DMS79 treated with DMSO at 0.1 percent for 48 hours (cell line): ENCODE measurements around the gene UBE2D2.
"Not testable (repeated sequence)": the region's sequence is repeated elsewhere in the genome, so short reads cannot be mapped to it uniquely, and the experiment has no call there.

ENCODE experiments used
- DNase-seq: peaks from one replicate; lab custom pipeline; 2025; lab: John Stamatoyannopoulos, UW

UBE2D2 gene

DNA sequence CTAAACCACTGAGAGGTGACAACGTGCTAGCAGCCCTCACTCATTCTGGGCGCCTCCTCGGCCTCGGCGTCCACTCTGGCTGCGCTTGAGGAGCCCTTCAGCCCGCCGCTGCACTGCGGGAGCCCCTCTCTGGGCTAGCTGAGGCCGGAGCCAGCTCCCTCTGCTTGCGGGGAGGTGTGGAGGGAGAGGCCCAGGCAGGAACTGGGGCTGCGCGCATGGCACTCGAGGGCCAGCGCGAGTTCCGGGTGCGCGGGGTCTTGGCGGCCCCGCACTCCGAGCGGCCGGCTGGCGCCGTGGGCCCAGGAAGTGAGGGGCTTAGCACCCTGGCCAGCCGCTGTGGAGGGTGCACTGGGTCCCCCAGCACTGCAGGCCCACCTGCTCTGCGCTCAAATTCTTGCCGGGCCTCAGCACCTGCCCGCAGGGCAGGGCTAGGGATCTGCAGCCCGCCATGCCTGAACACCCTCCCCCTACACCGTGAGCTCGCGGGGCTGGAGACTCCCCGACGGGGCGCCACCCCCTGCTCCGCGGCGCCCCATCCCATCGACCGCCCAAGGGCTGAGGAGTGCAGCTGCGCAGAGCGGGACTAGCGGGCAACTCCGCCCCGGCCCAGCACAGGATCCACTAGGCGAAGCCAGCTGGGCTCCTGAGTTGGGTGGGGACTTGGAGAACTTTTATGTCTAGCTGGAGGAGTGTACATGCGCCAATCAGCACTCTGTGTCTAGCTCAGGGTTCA is 11.8 kb upstream of the UBE2D2 start:
- DNase-seq: no peak

DNA sequence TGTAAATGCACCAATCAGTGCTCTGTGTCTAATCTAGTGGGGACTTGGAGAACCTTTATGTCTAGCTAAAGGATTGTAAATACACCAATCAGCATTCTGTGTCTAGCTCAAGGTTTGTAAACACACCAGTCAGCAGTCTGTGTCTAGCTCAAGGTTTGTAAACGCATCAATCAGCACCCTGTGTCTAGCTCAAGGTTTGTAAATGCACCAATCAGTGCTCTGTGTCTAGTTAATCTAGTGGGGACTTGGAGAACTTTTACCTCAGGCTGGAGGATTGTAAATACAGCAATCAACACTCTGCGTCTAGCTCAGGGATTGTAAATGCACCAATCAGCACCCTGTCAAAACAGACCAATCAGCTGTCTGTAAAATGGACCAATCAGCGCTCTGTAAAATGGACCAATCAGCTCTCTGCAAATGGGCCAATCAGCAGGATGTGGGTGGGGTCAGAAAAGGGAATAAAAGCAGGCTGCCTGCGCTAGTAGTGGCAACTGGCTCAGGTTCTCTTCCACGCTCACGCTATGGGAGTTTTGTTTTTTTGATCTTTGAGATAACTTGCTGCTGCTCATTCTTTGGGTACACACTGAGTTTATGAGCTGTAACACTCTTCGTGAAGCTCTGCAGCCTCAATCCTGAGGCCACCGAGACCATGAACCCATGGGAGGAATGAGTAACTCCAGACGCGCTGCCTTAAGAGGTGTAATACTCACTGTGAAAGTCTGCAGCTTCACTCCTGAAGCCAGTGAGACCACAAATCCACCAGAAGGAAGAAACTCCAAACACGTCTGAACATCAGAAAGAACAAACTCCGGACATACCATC is 10.9 kb upstream of the UBE2D2 start:
- DNase-seq: not testable (repeated sequence)

DNA sequence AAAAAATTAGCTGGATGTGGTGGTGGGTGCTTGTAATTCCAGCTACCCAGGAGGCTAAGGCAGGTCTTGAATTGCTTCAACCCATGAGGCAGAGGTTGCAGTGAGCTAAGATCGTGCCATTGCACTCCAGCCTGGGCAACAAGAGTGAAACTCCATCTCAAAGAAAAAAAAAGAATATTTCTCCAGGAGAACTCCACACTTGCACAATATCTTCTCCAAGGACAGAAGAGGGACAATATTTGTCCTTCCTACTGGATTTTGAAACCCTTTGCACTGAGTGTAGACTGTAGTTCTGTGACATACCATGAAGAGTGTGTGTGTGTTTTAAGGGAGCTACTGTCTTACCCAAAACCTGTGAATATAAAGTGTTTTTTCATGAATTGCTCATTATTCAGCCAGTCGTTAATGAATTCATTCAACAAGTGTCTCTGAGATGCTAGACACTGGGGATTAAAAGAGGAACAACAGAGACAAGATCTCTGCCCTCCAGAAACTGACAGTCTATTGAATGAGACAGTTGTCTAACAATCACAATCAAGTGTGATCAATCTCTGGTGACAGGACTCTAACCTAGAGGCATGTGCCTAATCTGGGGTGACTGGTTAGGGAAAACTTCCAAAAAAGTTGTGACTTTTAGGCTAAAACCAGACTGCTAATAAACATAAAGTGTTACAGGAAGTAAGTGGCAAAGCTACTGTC is 9.8 kb upstream of the UBE2D2 start:
- no peak for DNase-seq

DNA sequence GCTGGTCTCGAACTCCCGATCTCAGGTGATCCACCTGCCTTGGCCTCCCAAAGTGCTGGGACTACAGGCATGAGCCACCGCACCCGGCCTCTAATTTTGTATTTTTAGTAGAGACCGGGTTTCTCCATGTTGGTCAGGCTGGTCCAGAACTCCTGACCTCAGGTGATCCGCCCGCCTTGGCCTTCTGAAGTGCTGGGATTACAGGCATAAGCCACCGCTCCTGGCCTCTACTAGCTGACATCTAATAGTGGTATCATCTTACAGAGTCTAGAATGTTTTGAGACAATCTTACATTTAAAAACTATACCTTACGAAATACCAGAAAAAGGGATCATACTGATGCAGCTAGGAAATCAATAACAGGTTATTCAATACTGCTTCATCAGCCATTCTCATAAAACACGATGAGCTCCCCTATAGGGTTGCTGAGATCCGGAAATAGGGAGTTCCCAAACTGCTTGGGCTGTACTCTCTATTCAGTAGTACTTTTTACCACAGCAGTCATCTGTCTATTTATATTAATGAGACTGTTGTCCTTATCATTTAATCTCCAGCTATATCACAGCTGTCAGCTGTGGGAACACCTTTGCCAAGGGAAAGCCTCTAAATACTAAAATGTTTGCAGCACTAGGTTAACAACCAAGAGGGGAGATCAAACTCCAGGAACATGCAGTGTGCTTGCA is 8.1 kb upstream of the UBE2D2 start:
- DNase-seq: no peak

DNA sequence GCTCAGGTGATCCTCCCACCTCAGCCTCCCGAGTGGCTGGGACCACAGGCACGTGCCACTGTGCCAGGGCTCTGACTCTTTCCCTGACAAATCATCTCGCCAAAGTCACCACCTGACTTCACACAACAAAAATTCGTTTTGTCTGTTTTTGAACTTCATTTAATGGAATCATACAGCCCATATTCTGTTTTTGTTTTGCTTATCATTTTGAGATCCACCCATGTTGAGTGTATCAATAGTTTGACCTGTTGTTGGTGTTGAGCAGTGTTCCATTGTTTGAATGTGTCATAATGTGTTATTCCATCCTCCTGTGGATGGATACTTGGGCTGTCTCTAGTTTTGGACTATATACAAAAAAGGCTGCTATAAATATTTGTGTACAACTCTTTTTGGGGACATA is 6.9 kb upstream of the UBE2D2 start:
- no peak for DNase-seq

DNA sequence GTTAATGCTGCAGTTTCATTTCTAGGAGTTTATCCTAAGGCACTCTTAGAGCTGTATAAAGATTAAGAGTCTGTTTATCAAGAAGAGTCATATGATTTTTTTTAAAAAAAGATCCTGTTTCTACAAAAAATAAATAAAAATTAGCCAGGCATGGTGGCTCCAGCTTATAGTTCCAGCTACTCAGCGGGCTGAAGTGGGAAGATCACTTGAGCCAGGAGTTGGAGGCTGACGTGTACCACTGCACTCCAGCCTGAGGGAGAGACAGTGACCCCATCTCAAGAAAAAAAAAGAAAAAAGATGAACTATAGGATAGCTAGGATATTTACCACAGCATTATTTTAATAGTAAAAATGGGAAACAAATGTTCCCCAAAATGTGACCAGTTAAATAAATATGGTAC is 3.3 kb upstream of the UBE2D2 start:
- DNase-seq: no peak

DNA sequence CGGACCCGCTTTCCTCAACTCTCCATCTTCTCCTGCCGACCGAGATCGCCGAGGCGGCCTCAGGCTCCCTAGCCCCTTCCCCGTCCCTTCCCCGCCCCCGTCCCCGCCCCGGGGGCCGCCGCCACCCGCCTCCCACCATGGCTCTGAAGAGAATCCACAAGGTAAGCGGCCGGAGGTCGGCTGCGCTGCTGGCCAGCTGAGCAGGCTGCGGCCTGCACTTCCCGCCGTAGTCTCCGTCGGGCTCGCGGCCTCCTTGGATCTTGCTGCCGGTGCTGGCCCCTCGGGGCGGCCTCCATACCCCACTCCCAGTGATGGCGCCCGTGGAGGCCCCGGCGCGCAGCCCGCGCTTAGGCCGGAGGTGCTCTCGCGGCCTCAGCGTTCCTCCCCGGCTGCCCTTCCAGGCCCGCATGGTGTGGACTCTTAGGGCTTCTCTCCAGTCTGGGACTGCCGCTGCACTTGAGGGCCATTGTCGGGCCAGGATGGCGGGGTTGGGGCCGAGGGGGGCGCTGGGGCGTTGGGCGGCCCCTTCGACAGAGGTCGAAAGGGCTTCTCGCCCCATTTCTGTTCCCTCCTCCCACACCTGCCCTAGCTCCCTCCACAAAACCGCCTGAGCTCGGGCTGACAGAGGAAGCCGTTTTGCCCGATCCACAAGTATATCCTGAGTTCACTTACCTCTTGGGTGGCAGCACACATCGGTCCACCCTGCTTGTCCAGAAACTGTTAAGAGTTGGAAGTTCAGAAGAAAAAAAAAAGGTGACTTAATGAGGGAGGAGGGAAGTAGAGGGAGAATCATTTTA is 714 bp downstream of the UBE2D2 start:
- DNase-seq: peak; percentile 5

DNA sequence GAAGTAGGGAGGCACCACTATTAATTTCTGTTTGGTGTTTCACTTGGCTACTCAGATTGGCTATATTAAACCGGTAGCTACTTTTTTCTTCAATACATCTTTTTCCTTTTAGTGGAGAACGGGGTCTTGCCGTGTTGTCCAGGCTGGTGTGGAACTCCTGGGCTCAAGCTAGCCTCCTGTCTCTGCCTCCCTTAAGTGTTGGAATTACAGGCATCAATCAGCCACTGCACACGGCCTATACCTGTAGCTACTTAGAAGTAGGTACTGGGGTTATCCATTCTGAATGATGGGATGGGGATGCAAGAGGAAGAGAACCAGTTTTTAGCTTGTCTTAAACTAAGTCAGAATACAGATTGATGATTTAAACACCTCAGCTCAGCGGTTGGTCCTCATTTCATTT is 1.7 kb downstream of the UBE2D2 start:
- no peak for DNase-seq

DNA sequence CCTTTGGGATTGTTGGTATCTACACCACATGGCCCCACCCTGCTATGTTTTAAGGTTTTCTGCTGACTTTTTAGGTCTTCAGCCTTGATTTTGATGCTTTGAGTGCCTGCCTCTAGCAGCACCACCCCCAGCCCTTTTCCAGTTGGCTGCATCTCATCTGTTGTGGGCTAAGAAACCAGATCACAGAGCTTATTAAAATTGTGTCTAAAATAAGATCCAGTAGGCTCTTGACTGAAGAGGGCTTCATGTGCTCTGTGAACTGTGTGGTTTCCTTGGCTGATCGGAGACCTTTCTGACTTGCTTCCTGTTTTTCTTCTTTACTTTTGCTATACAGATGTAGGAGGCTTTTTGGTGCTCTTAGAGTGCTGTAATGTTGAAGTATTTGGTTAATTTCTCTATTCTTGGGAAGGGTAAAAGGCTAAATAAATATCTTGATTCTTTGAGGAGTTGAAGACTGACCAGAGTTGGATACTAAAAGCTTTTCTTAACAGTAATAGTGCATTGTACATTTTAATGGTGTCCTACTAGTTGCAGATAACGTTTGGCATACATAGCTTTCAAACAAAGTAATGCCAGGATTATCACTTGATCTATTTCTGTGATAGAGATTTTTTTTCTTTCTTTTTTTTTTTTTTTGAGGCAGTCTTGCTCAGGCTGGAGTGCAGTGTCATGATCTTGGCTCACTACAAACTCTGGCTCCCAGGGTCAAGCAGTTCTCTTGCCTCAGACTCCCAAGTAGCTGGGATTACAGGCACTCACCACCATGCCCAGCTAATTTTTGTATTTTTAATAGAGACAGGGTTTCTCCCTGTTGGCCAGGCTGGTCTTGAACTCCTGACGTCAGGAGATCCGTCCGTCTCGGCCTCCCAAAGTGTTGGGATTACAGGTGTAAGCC is 4.5 kb downstream of the UBE2D2 start:
- DNase-seq: peak; percentile 49

DNA sequence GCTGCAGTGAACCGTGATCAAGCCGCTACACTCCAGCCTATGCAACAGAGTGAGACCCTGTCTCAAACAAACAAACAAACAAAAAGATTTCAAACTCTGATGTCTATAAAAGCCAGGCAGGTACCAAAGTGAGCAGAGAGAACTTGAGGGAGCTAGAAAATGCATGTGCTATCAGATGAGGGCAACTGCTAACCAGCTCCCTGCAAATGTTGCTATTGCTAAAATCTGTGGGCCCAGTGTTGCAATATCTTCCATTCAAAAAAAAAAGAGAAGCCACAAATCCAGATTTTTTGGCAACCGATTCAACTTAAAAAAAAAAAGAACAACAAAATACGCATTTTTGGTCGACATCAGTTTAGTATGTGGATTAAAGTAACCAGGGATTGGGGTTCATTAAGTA is 5.5 kb downstream of the UBE2D2 start:
- no peak for DNase-seq

DNA sequence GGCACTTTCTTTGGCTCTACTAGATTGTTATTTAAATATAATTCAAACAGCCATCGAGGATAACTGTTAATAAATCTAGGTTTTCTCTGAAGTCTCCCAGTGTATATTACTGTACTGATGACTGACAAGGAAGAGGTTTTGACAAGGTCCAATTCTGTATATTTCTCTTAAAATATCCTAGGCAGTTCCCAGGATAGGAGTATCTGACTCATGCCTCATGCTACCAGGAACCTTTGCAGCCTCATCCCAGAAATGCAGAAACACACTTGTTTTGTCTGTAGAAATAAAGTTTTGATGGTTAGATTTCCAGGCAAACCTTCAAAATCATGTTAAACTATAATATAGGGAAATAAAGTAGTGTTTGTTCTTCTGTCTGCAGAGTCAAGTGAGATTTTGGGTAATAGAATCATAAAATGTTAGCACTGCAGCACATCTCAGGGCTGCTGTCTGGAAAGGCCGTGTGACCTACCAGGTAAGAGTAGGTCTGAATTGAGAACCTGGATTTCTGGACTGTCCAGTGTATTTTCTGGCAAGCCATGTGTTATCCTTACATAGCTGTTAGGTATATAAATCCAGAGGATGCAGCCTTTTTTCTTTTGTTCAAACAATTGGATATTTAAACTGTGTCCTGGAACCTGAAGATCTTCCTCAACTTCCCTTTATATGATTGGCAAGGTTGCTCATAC is 8.3 kb downstream of the UBE2D2 start:
- DNase-seq: no peak

DNA sequence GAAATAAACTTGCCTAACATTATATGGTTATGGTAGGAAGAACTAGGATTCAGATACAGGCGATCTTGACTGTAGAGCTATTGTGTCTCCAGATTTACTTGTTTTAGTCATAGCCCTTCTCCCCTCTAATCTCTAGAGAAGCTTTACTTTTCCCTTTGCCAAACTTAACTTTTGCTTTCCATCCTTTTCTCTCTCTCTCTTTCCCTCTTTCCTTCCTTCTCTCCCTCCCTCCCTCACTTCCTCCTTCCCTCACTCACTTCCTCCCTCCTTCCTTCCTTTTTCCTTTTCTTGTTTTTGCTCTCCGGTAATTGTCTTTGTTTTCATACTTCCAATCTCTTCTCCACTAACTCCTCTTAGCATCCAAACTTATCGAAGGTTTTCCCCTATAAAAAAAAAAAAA is 10.4 kb downstream of the UBE2D2 start:
- DNase-seq: no peak

DNA sequence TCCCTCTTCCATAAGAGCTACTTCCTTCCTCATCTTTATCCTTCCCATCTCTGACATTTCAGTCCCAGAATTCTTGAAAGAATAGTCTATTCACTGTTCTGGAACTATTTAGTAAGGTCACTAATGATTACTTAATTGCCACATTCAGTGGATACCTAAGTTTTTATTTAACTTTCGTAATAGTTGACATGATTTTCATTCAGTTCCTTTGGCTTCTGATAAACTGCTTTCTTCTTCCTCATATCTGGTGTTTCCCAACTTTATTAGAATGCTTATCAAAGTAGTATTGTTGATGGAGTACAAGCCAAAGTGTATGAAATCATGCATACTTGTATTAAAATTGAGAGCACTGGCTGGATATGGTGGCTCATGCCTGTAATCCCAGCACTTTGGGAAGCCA is 10.8 kb downstream of the UBE2D2 start:
- DNase-seq: no peak

DNA sequence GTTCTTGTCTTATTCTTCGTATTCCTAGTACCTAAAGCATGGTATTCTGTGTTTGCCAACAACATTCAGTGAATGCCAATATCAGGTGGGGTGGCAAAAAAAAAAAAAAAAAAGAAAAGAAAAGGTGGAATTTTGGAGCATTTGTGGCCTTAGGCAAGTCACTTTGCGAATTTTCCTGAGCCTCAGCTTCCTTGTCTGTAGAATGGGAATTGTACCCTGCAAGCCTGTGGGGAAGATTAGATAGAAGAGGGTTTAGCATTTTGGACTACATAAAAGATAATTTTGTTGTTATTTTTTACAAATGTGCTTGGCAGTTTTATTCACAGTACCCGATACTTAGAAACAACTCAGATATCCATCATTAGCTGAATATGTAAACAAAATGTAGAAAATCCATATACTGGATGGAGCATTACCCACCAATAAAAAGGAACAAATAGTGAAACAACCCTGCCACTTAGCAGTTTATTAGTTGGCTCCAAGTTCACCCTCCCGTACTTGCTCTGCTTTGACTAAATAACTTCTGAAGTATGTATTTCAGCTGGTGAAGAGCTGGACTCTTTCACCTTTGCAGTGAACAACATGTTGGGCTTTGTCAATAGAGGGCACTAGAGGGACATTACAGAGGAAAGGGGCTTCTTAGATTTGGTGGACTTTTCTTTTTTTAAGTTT is 13.6 kb downstream of the UBE2D2 start:
- no peak for DNase-seq

DNA sequence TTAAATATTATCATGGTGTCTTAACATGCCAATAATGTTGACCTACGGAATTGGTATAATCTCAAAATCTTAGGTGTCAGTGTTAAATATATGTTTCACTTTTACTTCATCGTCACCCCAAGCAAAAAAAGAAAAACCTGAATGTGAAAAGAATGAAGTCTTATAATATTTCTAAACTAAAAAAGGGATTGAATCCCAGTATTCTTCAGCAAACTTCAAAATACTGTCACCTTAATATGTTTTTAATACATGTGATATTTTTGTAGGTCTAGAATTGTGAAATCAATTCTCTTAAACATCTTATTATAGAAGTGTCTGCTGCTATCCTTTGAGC is 14.1 kb downstream of the UBE2D2 start:
- no peak for DNase-seq

DNA sequence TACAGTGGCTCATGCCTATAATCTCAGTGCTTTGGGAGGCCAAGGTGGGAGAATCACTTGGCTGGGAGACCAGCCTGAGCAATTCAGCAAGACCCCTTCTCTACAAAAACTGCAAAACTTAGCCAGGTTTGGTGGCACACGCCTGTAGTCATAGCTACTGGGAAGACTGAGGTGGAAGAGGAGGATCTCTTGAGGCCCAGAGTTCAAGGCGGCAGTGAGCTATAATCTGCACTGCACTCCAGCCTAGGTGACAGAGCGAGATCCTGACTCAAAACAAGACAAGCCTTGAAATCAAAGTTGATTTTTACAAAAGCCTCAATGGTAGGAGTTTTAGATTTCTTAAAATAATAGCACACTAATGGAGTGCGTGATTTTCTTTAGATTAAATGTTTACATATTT is 14.6 kb downstream of the UBE2D2 start:
- DNase-seq: no peak

DNA sequence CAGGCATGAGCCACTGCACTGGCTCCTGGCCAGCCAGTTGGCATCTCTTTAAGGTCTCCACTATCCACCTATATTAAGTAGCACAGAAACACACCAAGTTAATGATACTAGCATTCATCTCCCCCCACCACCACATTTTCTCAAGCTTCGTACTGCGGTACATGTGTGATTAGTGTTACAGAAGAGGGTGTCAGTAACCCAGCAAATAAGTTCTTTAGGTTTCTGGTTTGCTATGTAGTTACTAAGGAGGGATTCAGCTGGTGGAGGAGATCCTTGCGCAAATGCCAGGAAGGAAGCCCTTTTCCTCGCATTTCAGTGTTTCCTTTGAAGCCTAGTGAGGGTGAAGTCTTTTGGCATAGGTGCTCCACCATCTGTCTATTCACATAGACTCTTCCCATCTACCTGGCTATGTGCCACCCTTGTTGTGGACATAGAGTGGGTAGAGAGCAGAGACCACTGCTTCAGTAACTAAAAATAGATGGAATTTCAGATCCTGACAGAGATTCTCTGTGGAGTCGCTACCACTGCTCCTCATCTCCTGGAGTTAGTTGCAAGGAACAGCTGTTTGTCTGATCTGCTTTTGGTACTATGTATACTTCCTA is 16.7 kb downstream of the UBE2D2 start:
- no peak for DNase-seq

DNA sequence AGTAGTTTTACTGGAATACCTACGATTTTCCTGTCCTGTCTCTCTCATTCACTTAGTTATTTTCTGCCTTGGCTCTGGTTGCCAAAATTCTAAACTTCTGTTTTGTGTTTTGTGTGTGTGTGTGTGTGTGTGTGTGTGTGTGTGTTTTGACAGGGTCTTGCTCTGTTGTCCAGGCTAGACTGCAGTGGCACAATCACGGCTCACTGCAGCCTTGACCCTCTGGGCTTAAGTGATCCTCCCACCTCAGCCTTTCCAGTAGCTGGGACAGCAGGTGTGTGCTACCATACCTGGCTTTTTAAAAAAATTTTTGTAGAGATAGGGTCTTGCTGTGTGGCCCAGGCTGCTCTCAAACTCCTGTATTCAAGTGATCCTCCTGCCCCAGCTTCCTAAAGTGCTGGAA is 17.2 kb downstream of the UBE2D2 start:
- no peak for DNase-seq

DNA sequence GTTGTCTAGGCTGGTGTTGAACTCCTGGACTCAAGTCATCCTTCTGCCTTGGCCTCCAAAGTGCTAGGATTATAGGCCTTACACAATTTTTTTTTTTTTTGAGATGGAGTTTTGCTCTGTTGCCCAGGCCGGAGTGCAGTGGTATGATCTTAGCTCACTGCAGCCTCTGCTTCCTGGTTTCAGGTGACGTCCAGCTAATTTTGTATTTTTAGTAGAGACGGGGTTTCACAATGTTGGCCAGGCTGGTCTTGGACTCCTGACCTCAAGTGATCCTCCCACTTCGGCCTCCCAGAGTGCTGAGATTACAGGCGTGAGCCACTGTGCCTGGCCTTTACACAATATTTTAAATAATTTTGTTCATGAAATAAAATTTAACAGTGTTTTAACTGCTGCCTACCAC is 21.0 kb downstream of the UBE2D2 start:
- DNase-seq: not testable (repeated sequence)
